HepG2 (cell line): Measurements from ENCODE around the gene LDB3. TPM values are rescaled to one million over a fixed set of nuclear protein-coding genes. Genes with fewer than 3 reads are reported as not detected.

Experiments
- ATAC-seq: fragments of 200-7000 bp; cut with Tn5 transposase; 3 replicates; pipeline ENCODE4 v1.9.1; 2020; ENCODE audit warnings: mild to moderate bottlenecking, moderate library complexity
- BruUV-seq: library from RNA; stranded (reverse); fragments of 400-500 nt; replicated peaks from 2 replicates; lab custom pipeline; 2021; lab: Mats Ljungman, UMichigan
- CTCF ChIA-PET: fragments of 300-600 bp; formaldehyde crosslinking; extraction: SDS; loops from one replicate; lab custom pipeline; 2021; ENCODE audit warnings: low total read pairs, inconsistent platforms, low intra/inter-chr PET ratio; lab: Yijun Ruan, JAX
- POLR2A ChIA-PET: fragments of 350-600 bp; sonication (Branson Sonifier 250); formaldehyde crosslinking; loops from one replicate; lab custom pipeline; 2020; ENCODE audit warnings: antibody characterized with exemption, inconsistent platforms; lab: Yijun Ruan, JAX
- DNase-seq: peaks from one replicate; pipeline ENCODE4 v3.0.0-alpha.2; 2015; ENCODE audit warnings: low spot score
- FAIRE-seq: peaks from 3 replicates; lab custom pipeline; 2011; peaks lifted over from hg19 to GRCh38; lab: Jason Lieb, UNC
- H2AFZ ChIP-seq: one replicate; pipeline ENCODE4 v1.6.1; 2011; ENCODE audit warnings: low read length, inconsistent platforms
- H3K27ac ChIP-seq: fragments of 300-600 bp; 3 replicates; pipeline ENCODE4 v1.8.0; 2011; ENCODE audit warnings: mixed run types, mild to moderate bottlenecking, mixed read lengths, low read length, inconsistent platforms; ENCODE audit not compliant: insufficient read depth; ENCODE audit errors: extremely low read length
- H3K27me3 ChIP-seq, 2 experiments: fragments of 200-600 bp in 1 of 2; 2 replicates in 1 of 2; 3 replicates in 1 of 2; pipeline versions ENCODE4 v1.6.0 to v1.8.0; 2011; ENCODE audit warnings: low read length in 2 of 2, mild to moderate bottlenecking in 2 of 2, moderate library complexity in 2 of 2, inconsistent platforms in 1 of 2; ENCODE audit not compliant: insufficient read depth in 2 of 2, control insufficient read depth in 1 of 2
- H3K36me3 ChIP-seq, 2 experiments: fragments of 200-600 bp in 1 of 2; replicated peaks in 1 of 2; 2 replicates in 1 of 2; 3 replicates in 1 of 2; pipeline versions ENCODE4 v1.5.1 to v1.8.0; 2011; ENCODE audit warnings: low read length in 2 of 2, inconsistent platforms in 1 of 2; ENCODE audit not compliant: insufficient read depth in 2 of 2, control insufficient read depth in 1 of 2
- H3K4me1 ChIP-seq: 2 replicates; pipeline ENCODE4 v1.5.1; 2012; ENCODE audit warnings: low read length, inconsistent platforms; ENCODE audit not compliant: insufficient read depth
- H3K4me2 ChIP-seq: 2 replicates; pipeline ENCODE4 v1.6.0; 2011; ENCODE audit warnings: low read depth, low read length, inconsistent platforms
- H3K4me3 ChIP-seq, 3 experiments: fragments of 200-600 bp in 1 of 3; sonication (generic), shearing (Covaris generic) in 1 of 3; replicated peaks in 1 of 3; 2 replicates each; pipeline ENCODE4 v1.5.1; 2011 to 2016; ENCODE audit warnings: low read length in 3 of 3, inconsistent platforms in 2 of 3, low read depth in 2 of 3, mild to moderate bottlenecking in 2 of 3, control low read depth in 1 of 3, mixed read lengths in 1 of 3; ENCODE audit not compliant: insufficient read depth in 1 of 3
- H3K79me2 ChIP-seq: one replicate; pipeline ENCODE4 v1.6.1; 2011; ENCODE audit warnings: low read length, inconsistent platforms; ENCODE audit not compliant: insufficient read depth
- H3K9ac ChIP-seq: 2 replicates; pipeline ENCODE4 v1.6.0; 2011; ENCODE audit warnings: mild to moderate bottlenecking, low read depth, low read length, inconsistent platforms; ENCODE audit not compliant: insufficient read depth
- H3K9me3 ChIP-seq: 2 replicates; pipeline ENCODE4 v1.5.1; 2012; ENCODE audit warnings: mild to moderate bottlenecking, low read length
- H4K20me1 ChIP-seq: 2 replicates; pipeline ENCODE4 v1.6.0; 2011; ENCODE audit warnings: inconsistent platforms, mild to moderate bottlenecking, low read length, moderate library complexity; ENCODE audit not compliant: insufficient read depth
- ATF2 ChIP-seq: sonication (generic); formaldehyde crosslinking; IDR thresholded peaks from 2 replicates; pipeline ENCODE4 v1.4.0; 2020; ENCODE audit warnings: missing genetic modification reagents
- ATRX ChIP-seq: sonication (generic); formaldehyde crosslinking; IDR thresholded peaks from 2 replicates; pipeline ENCODE4 v1.4.0; 2020; ENCODE audit warnings: missing genetic modification reagents, borderline replicate concordance
- CENPT ChIP-seq: sonication (generic); formaldehyde crosslinking; IDR thresholded peaks from 2 replicates; pipeline ENCODE4 v1.8.0; 2022; ENCODE audit warnings: low read depth, mild to moderate bottlenecking, moderate library complexity, missing genetic modification reagents
- EP300 ChIP-seq, 3 experiments: sonication (generic) in 1 of 3; formaldehyde crosslinking in 1 of 3; IDR thresholded peaks; 2 replicates each; pipeline versions ENCODE4 v1.5.1 to v1.6.1; 2011 to 2020; ENCODE audit warnings: low read depth in 2 of 3, low read length in 2 of 3, borderline replicate concordance in 1 of 3, improper control_type of control experiment in 1 of 3, mild to moderate bottlenecking in 1 of 3, missing genetic modification reagents in 1 of 3, moderate library complexity in 1 of 3
- FOSL1 ChIP-seq: sonication (generic); formaldehyde crosslinking; IDR thresholded peaks from 2 replicates; pipeline ENCODE4 v1.9.0; 2021; ENCODE audit warnings: missing genetic modification reagents, borderline replicate concordance
- JUND ChIP-seq: sonication (generic); formaldehyde crosslinking; IDR thresholded peaks from 2 replicates; pipeline ENCODE4 v1.8.0; 2022; ENCODE audit warnings: mild to moderate bottlenecking, missing genetic modification reagents
- KLF12 ChIP-seq: sonication (generic); formaldehyde crosslinking; IDR thresholded peaks from 2 replicates; pipeline ENCODE4 v1.4.0; 2020; ENCODE audit warnings: missing genetic modification reagents, borderline replicate concordance
- NCOA1 ChIP-seq: sonication (generic); formaldehyde crosslinking; IDR thresholded peaks from 2 replicates; pipeline ENCODE4 v1.9.0; 2021; ENCODE audit warnings: missing genetic modification reagents
- SNAPC5 ChIP-seq: sonication (generic); formaldehyde crosslinking; IDR thresholded peaks from 2 replicates; pipeline ENCODE4 v1.8.1; 2023; ENCODE audit warnings: mild to moderate bottlenecking, missing genetic modification reagents, borderline replicate concordance
- SP140L ChIP-seq: sonication (generic); formaldehyde crosslinking; IDR thresholded peaks from 2 replicates; pipeline ENCODE4 v1.4.0; 2020; ENCODE audit warnings: missing genetic modification reagents, borderline replicate concordance
- ZNF264 ChIP-seq: sonication (generic); formaldehyde crosslinking; IDR thresholded peaks from 2 replicates; pipeline ENCODE4 v1.4.0; 2020; ENCODE audit warnings: missing genetic modification reagents
- WGBS: methylation state at CpG from one replicate; pipeline ENCODE4 v1.1.6; 2017; ENCODE audit warnings: low lambda C conversion rate; 5-methylcytosine and 5-hydroxymethylcytosine counted together
- in situ Hi-C: cut with HindIII; loops from 2 replicates; pipeline ENCODE4 v1.10.0; 2017; ENCODE audit warnings: low pct_unique_long_range_greater_than_20kb; ENCODE audit not compliant: extremely low pct_ligation_motif_present
- intact Hi-C: fragments of 100-400 bp; cut with micrococcal nuclease; formaldehyde crosslinking; loops from one replicate; pipeline ENCODE4 v1.10.0; 2022; ENCODE audit not compliant: unreplicated experiment
- polyA plus RNA-seq, 8 experiments: library from polyadenylated mRNA; depleted of rRNA in 3 of 8; stranded (reverse) in 7 of 8; unstranded in 1 of 8; fragments of >200 nt; fragmentation: Illumina TruSeq in 4 of 8; extraction: Trizol in 4 of 8; gene quantifications; 2 replicates each; pipeline versions ENCODE4 v1.2.1 to v1.2.3, GENCODE V29; 2011 to 2016; ENCODE audit warnings: low read depth in 4 of 8, missing spikeins in 1 of 8, mixed read lengths in 1 of 8; ENCODE audit not compliant: insufficient read depth in 1 of 8
- total RNA-seq, 5 experiments: library from RNA; depleted of rRNA; stranded (reverse); fragments of >200 nt; fragmentation: Illumina TruSeq; extraction: Trizol; gene quantifications; 2 replicates each; pipeline ENCODE4 v1.2.3, GENCODE V29; 2016; ENCODE audit warnings: low read depth in 1 of 5
- TF ChIP-seq, protein P1 (sequence below): sonication (generic); formaldehyde crosslinking; IDR thresholded peaks from 2 replicates; pipeline ENCODE4 v1.4.0; 2020; ENCODE audit warnings: missing genetic modification reagents, borderline replicate concordance
- TF ChIP-seq, protein P2 (sequence below): sonication (generic); formaldehyde crosslinking; IDR thresholded peaks from 2 replicates; pipeline ENCODE4 v1.4.0; 2020; ENCODE audit warnings: missing genetic modification reagents
- TF ChIP-seq, protein P3 (sequence below): sonication (generic); formaldehyde crosslinking; IDR thresholded peaks from 2 replicates; pipeline ENCODE4 v1.4.0; 2020; ENCODE audit warnings: missing genetic modification reagents, borderline replicate concordance

The LDB3 gene
- total and polyA plus RNA-seq, 2 of the 13 experiments (the other 11 are each of a cell fraction or from before 2014, with no cell fraction given), result not detected

DNA sequence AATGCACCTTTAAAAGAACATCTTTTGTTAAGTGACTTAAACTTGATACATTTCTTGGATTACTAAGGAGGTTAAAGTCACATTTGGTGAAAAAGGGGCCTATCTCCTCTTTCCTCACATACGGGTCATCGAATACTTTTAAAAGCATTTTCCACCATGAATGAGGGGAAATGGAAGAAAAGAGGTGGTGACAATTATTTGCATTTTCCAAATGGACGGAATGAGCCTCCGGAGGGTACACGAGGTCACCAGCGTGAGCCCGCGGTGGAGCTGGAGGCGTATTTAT, 87.1 kb downstream of the LDB3 start:
- Histone ChIP-seq H3K27me3 (no peaks in the 10 kb centered on the region; a peak in 1 of 5 replicates), H4K20me1 (peaks cover 14% of the 10 kb centered on the region), H2AFZ (peak overlapping the region; percentile 16), H3K79me2 (peaks cover 38% of the 10 kb centered on the region), H3K4me2 (peak overlapping the region; percentile 86), H3K4me1 (peaks cover 44% of the 10 kb centered on the region), H3K9me3 (no peaks in the 10 kb centered on the region), H3K4me3 (peak overlapping the region; percentile 64 to 97 (median 83)), H3K27ac (peak overlapping the region; percentile 98), H3K9ac (peak overlapping the region; percentile 99), H3K36me3 (no peaks in the 10 kb centered on the region)
- FAIRE-seq (peak; percentile 8), ATAC-seq (no peak), DNase-seq (no peak)
- in situ Hi-C loops, result no loop called here
- intact Hi-C loops, result loop anchor here (1.0 to 5.0 kb wide), 2 partner anchors 44 to 142 kb away; no protein-coding TSS in a partner anchor
- ChIA-PET CTCF (interaction anchor here (1.6 kb wide), 1 partner anchor 44 kb away, joined by 4 read pairs; no protein-coding TSS in a partner anchor), POLR2A (interaction anchor here (0.5 to 3.1 kb wide), 11 partner anchors 12 to 1289 kb away, joined by 3 to 15 read pairs (median 5); no protein-coding TSS in a partner anchor)
- no TSS peak for BruUV-seq
- WGBS, result 1% methylated on average over 9 of the region's 9 CpGs
- TF ChIP-seq, protein P1, sequence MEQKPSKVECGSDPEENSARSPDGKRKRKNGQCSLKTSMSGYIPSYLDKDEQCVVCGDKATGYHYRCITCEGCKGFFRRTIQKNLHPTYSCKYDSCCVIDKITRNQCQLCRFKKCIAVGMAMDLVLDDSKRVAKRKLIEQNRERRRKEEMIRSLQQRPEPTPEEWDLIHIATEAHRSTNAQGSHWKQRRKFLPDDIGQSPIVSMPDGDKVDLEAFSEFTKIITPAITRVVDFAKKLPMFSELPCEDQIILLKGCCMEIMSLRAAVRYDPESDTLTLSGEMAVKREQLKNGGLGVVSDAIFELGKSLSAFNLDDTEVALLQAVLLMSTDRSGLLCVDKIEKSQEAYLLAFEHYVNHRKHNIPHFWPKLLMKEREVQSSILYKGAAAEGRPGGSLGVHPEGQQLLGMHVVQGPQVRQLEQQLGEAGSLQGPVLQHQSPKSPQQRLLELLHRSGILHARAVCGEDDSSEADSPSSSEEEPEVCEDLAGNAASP, result peak; percentile 91; the same call in 1 of the 2 replicates
- TF ChIP-seq EP300 (IDR thresholded peaks at IDR 0.05; ENCODE audit: low read depth in 2 of 2, low read length in 2 of 2) (peak in 1 of 2 experiments; percentile 24; a peak in 1 of 4 replicates), EP300 (CRISPR knock-in tag; IDR thresholded peaks at IDR 0.05; ENCODE audit: borderline replicate concordance) (0 out of 2 replicates have a peak, but pooled peaks have one; percentile 4), SNAPC5 (CRISPR knock-in tag) (peak; percentile 49; the same call in 1 of the 2 replicates), ATRX (CRISPR knock-in tag) (no peak), SP140L (CRISPR knock-in tag) (no peak), ATF2 (CRISPR knock-in tag) (no peak), KLF12 (CRISPR knock-in tag) (0 out of 2 replicates have a peak, but pooled peaks have one; percentile 0), CENPT (CRISPR knock-in tag) (no peak), JUND (CRISPR knock-in tag) (no peak), FOSL1 (CRISPR knock-in tag) (0 out of 2 replicates have a peak, but pooled peaks have one; percentile 12), ZNF264 (CRISPR knock-in tag) (0 out of 2 replicates have a peak, but pooled peaks have one; percentile 41), NCOA1 (CRISPR knock-in tag) (no peak)
- TF ChIP-seq, protein P2, sequence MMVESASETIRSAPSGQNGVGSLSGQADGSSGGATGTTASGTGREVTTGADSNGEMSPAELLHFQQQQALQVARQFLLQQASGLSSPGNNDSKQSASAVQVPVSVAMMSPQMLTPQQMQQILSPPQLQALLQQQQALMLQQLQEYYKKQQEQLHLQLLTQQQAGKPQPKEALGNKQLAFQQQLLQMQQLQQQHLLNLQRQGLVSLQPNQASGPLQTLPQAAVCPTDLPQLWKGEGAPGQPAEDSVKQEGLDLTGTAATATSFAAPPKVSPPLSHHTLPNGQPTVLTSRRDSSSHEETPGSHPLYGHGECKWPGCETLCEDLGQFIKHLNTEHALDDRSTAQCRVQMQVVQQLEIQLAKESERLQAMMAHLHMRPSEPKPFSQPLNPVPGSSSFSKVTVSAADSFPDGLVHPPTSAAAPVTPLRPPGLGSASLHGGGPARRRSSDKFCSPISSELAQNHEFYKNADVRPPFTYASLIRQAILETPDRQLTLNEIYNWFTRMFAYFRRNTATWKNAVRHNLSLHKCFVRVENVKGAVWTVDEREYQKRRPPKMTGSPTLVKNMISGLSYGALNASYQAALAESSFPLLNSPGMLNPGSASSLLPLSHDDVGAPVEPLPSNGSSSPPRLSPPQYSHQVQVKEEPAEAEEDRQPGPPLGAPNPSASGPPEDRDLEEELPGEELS, result 0 out of 2 replicates have a peak, but pooled peaks have one; percentile 26
- TF ChIP-seq, protein P3, sequence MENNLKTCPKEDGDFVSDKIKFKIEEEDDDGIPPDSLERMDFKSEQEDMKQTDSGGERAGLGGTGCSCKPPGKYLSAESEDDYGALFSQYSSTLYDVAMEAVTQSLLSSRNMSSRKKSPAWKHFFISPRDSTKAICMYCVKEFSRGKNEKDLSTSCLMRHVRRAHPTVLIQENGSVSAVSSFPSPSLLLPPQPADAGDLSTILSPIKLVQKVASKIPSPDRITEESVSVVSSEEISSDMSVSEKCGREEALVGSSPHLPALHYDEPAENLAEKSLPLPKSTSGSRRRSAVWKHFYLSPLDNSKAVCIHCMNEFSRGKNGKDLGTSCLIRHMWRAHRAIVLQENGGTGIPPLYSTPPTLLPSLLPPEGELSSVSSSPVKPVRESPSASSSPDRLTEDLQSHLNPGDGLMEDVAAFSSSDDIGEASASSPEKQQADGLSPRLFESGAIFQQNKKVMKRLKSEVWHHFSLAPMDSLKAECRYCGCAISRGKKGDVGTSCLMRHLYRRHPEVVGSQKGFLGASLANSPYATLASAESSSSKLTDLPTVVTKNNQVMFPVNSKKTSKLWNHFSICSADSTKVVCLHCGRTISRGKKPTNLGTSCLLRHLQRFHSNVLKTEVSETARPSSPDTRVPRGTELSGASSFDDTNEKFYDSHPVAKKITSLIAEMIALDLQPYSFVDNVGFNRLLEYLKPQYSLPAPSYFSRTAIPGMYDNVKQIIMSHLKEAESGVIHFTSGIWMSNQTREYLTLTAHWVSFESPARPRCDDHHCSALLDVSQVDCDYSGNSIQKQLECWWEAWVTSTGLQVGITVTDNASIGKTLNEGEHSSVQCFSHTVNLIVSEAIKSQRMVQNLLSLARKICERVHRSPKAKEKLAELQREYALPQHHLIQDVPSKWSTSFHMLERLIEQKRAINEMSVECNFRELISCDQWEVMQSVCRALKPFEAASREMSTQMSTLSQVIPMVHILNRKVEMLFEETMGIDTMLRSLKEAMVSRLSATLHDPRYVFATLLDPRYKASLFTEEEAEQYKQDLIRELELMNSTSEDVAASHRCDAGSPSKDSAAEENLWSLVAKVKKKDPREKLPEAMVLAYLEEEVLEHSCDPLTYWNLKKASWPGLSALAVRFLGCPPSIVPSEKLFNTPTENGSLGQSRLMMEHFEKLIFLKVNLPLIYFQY (CRISPR knock-in tag), result peak; percentile 31; the same call in 1 of the 2 replicates
